Prostate gland (tissue), 2 donors: ENCODE measurements around the gene NR6A1.

ENCODE experiments used
- POLR2AphosphoS5 ChIP-seq: sonication (generic); formaldehyde crosslinking; IDR thresholded peaks from one replicate; pipeline ENCODE4 v1.6.1; 2017; ENCODE audit warnings: antibody characterized with exemption
- TF ChIP-seq, protein P1 (sequence below), 4 experiments: fragments of 200-600 bp in 2 of 4; fragments of 450-650 bp in 2 of 4; sonication (generic) in 2 of 4; IDR thresholded peaks; 1 replicate in 3 of 4; 2 replicates in 1 of 4; pipeline ENCODE4 v1.5.1; 2016 to 2019; ENCODE audit warnings: antibody characterized with exemption in 4 of 4, mild to moderate bottlenecking in 2 of 4, moderate library complexity in 2 of 4

GRCh38 chr9:124621371-124622328 is 149.5 kb downstream of the NR6A1 start:
- TF ChIP-seq, protein P1, sequence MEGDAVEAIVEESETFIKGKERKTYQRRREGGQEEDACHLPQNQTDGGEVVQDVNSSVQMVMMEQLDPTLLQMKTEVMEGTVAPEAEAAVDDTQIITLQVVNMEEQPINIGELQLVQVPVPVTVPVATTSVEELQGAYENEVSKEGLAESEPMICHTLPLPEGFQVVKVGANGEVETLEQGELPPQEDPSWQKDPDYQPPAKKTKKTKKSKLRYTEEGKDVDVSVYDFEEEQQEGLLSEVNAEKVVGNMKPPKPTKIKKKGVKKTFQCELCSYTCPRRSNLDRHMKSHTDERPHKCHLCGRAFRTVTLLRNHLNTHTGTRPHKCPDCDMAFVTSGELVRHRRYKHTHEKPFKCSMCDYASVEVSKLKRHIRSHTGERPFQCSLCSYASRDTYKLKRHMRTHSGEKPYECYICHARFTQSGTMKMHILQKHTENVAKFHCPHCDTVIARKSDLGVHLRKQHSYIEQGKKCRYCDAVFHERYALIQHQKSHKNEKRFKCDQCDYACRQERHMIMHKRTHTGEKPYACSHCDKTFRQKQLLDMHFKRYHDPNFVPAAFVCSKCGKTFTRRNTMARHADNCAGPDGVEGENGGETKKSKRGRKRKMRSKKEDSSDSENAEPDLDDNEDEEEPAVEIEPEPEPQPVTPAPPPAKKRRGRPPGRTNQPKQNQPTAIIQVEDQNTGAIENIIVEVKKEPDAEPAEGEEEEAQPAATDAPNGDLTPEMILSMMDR (IDR thresholded peaks at IDR 0.05) = no peak
- TF ChIP-seq POLR2AphosphoS5 = no peak
